Stimulated activated CD8-positive, alpha-beta memory T cell treated with anti-CD3 and anti-CD28 coated beads, Interleukin-7, amount 100 ng/mL, for 24 hours (primary cell): ENCODE data around the gene DGKI.

ENCODE experiments used
- DNase-seq: peaks from one replicate; pipeline ENCODE4 v3.0.0-alpha.2; 2020; ENCODE audit warnings: low read depth

Gene DGKI

DNA sequence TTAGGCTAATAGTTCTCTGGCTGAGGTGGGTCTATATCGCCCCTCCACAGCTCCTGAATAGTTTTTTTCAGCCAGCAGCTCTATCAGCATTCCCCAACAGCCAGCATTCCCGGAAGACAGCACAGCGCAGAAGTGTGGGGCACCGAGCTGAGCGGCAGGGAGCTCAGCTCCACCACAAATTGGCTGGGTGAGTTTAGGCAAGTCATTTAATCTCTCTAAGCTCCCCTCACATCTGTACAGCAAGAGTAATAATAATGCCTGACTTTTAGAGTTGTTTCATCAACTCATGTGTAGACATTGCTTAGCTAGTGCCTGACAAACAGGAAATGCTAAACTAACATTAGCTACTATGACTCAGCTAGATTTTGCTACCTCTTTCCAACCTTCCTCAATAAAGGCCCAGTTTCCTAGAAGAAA, 255.3 kb downstream of the DGKI start:
- DNase-seq = no peak

DNA sequence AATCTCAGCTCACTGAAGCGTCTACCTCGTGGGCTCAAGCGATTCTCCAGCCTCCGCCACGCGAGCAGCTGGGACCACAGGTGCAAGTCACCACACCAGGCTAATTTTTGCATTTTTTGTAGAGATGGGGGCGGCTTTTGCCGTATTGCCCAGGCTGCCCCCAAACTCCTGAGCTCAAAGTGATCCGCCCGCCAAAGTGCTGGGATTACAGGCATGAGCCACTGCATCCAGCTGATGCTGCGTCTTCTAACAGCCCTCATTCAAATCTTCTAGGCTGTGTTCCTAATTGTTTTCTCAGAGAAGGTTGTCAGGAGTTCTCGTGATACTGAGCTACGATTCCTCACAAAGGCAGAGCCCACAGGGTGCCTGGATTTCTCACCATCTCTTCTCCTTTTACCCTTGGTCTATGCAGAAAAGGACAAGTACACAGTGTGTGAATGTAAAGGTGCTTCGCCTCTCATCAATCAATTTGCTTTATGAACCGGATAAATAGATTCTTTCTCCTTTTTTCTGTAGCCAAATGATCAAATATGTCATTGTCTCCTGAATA, 255.9 kb downstream of the DGKI start:
- DNase-seq = no peak

DNA sequence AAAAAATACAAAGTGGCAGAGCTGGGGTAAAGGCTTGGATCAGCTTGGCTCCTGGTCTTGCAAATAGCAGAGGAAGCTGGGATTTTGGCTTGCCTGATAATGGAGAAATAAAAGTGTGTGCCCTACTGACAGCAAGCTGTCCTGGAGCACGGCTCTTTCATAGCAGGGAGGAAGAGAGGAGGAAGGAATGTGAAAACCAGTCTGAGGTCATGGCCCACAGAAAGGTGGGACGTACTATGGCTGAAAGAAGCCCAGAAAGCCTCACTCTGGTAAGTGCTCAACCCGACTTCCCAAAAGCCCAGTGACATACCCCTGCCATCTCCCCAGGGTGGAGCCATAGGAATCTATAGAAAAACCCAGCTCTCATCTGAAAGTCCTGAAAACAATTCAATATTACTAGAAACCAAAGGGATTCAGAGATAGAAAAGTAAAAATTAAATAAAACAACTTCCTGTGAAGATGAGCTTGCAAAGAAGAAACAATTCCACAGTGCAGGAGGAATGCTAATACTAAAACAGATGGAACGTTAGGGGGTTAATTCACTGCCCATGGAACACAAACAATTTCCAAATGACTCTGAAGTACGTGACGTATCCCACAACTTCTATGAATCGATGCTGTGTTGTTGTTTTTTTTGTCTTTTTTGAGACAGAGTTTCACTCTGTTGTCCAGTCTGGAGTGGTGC, 256.6 kb downstream of the DGKI start:
- no peak for DNase-seq

DNA sequence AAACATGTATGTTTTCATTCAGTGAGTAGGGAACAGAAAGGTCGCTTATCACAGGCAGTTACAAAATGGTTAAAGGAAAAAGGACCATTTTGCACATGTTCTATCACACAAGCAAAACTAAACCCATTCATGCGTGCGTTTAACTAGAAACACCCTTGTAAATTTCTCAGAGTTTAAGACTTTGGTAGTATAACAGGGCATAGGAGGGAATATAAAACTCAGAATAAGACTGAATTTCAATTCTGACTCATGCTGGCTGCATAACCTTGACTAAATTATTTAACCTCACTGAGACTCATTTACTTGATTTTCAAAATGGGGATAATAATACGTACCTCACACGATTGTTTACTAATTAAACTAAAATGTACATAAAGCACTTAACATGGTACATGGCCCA, 259.4 kb downstream of the DGKI start:
- DNase-seq = no peak

DNA sequence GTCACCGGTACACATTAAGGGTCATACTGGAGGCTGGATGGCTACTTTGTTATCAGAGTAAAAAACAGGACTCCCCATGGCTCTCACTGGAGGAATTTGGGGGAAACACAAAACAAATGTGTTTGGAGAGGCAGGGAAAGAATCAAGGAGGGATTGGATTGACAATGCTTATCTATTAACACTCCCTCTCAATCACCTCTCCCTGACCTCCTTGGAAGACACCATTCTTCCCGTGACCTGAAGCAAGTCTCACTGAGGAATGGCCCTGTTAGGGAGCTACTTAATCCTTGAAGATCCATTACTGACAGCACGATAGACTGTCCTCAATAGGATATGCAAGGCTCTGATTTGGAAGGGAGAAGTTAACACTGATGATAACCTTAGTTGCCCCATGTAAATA, 261.2 kb downstream of the DGKI start:
- no peak for DNase-seq

DNA sequence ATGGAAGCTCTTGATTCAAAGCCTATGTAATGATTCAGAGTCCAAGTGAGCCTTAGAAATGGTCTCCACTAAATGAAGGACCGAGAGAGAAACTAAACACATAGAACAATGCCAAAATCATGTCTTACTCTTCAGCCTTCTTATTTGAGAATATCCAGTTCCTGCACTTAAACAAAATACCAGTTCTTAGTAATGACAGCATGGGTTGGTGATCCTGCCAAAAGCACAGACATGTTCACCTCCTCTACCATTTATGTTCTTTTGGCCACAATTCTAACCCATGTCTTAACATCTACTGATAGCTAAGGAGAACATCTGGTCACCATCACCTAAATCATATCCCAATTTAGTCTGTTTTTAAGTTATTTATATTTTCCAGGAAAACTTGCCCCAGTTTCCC, 263.6 kb downstream of the DGKI start:
- DNase-seq = no peak

DNA sequence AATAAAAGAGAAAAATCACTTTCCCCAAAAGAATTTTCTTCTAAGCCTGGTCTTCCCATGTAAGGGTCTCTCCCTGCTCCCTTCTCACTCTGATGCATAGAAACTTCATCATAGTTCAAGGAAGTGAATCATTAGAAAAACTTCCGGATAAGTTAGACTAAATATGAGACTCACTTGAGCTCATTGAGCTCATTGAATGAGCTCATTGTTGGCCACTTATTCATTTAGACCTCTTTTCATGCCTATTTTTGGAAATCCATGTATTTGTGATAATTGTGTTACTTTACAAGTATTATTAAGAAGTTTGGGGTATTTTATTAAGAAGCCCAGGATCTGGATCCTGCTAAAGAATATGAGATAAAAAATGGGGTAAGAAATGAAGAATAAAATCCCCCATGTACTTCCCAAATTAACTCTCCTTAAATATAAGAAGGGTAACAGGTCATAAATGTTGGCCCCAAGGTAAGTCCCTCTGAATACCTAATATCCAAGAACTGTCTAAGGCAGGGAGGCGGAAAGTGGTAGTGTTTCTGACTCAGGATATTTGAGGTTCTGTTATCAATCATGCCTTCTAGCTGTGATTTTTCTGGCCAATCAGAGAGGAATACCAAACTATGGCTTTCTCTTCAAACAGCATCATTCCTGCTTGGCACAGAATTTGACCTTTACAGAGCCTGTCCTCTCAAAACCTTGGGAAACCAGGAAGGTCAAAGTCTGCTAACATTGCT, 266.7 kb downstream of the DGKI start:
- no peak for DNase-seq

DNA sequence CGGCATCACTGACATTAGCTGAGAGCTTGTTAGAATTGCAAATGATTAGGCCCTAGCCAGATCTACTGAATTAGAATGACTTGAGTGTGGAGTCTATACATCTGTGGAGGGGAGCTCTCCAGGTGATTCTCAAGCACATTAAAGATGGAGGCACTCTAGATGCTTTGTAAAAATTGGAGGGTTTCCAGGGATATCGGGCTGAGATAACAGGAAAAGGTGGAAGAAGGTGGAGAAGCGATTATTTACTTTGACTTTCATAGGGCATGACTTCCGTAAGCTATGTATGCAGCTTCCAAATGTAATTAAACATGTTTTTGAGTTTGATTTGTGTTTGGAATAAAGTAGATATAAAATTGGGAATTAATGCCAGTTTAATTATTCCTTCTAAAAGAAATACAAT, 268.2 kb downstream of the DGKI start:
- no peak for DNase-seq

DNA sequence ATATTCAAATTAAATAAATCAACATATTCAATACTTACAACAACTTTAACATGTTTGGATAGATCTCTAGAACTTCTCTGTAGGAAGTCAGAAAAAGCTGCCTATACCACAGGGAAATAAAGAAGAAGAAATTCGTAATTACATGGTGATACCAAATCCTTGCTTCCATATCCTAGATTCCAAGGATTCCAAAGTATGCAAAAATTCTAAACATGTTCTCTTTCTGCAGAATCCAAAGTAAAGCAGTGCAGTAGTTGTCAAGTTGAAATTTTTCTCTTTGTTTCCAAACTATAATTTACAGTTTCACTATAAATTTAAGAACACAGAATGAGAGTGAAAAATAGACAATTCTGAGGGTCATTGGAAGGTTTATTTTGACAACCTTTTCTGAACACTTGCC, 269.6 kb downstream of the DGKI start:
- no peak for DNase-seq

DNA sequence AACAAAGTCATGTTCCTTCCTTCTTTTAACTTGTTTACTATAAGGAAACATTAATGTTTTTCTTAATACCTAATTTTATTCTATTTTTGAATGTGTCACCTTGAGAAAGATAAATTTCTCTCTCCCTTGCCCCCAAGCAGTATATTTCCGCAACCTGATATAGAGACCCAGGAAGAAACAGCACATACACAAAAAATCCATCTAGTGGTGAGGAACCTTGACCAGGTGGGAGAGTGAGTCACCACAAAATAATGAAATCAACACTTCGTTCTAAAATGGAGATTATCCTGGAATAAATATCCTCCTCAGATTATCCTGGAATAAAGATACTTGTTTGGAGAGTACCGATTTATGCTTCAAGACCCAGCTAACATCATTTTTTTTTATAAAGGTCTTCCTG, 270.3 kb downstream of the DGKI start:
- no peak for DNase-seq

DNA sequence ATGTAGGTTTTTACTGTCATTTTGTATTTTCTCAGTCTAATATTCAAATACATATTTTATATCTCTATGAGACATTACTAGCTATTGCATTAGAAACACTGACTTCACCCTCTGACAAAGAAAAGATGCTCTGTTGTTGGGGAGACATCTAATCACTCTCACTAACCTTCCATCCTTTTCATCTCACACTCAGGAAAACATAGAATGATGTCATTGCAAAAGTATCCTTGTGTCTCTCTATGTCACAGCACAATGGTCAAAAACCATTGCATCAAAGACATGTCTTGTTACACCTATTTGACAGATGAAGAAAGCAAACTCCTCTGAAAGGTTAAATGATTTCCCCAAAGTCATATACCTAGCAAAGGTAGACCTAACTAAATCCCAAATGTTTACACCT, 272.0 kb downstream of the DGKI start:
- DNase-seq = no peak

DNA sequence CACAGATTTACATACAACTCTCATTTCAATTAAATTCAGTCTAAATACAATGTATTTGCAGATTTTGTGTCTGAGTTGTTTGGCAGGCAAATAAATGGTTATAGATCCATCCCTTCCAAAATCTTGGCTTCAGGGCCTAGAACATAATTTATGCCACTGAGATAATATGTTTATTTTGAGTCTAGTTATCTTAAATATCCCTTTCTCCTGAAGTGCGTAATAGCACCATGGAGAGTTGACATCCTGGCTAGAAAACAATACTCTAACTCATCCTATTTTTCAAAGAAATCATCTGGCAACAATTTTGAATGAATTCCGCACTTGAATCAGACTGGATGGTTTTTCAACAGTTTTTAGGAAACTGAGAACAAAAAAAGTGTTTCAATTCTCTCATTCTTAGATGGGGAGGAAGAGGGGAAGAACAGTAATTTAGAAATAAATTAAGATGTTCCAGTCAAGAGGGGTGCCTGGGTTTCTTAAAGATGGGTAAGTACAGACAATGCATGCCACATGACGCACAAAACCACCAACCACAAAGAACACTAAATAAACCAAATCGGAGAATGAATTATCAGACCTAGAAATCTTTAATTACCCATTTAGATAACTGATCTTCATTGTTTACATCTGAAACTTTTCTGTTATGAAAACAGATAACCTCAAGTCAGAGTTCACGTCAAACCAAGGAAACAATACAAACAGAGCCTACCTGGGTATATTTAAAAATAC, 274.6 kb downstream of the DGKI start:
- DNase-seq = no peak

DNA sequence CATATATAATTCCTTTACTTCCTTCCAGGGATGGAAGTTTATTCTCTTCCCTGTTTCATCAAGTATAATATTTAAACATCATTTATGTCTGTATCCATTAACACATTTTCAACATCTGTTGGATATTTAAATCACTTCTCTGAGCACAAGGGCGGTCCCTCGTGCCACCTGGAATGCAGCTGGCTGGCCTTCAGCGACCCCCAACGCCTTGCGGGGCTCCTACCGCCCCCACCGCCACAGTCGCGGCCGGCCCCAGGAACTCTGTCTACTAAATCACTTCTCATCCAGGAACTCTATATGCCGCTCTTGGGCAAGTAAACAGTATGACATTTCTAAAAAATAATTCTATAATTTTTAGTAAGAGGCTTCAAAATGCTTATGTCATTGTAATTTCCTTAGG, 282.1 kb downstream of the DGKI start:
- DNase-seq = no peak

DNA sequence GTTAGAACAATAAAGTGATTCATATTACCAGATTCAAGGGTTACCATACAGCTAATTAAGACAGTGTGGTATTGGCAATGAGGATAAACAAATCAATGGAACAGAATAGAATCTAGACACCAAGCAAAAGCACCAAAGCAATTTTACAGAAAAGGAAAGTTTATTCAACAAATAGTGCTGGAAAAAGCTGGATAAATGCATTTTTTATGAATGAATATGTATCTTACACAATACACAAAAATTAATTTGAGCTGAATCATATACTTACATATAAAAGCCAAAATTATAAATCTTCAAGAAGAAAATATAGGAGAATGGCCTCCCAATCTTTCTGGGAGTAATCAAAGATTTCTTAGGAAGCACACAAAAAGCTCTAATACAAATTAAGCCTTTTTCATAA, 282.8 kb downstream of the DGKI start:
- no peak for DNase-seq

DNA sequence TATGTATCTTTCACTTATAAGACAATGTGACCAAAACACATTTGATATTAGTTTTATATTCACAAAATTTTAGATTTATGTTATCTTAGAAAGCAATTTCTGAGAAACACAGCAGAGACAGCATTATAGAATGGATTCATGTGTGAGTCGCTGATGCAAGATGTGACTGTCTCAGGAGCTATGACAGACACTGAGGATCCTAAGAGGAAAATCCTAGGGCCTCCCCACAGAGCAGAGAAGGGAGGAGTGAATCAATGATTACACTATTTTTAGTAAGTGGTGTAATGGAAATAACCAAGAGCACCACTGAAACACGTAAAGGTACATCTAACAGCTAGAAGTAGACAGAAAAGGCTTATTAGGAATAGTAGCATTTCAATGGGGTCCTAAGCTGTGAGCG, 299.3 kb downstream of the DGKI start:
- DNase-seq = no peak

DNA sequence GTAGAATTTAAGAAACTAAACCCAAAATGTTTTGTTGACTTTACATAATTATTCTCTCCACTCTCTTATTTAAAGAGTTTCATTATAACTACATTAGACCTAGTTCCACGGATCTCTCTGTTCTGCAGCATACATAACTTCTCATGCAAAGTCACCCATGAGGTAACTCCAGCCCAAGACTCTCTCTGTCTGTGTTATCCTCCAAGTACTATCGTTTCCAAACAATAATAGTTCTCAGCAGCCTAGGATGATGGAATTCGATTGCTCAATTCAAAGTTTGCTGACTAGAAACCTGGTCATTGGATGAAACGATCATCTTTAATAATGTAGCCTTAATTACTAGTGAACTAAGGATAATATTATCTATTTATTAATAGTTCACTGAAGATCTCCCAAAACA, 300.1 kb downstream of the DGKI start:
- no peak for DNase-seq

DNA sequence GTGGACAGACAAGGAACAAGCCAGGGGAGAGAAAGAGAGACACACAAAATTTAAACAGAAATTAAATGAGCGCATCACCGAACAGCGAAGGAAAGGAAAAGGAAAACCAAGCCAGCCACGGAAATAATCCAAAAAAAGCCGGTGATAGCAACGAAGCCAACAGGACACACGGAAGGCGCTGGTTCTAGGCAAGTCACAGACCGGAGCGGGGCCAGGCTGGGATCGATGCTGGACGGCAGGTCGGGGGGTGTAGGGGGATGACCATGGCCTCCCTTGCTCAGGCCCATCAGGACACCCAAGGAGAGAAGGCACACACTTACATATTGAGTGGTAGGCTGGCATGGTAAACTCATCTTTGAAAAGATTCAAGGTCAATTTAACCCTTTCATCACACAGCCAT, 300.8 kb downstream of the DGKI start:
- no peak for DNase-seq

DNA sequence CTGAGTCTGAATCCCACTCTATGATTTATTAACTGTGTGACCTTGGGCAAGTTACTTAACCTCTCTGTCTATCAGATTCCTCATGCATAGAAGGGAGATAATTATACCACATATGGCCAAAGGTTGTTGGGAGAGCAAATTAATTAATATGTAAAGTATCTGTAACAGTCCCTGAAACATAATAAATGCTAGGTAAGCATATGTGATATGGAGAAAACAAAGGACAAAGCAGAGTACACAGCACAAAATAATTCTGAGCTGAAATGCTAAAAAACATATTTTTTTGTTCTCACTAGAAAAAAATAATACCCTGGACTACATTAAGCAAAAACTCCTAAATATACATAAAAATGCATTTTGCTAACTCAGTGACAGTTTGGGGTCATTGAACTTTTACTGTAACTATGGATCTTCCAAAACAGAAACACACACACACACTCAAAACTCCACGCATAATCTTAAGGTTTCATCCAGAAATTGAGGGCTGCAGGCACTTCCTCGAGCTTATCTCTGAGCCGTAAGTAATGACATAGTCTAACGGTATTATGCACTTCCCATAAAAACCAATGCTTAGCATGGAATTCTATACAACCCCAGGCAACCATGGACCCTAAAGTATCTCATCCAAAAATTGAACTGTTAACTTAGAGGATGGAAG, 301.6 kb downstream of the DGKI start:
- DNase-seq = no peak

DNA sequence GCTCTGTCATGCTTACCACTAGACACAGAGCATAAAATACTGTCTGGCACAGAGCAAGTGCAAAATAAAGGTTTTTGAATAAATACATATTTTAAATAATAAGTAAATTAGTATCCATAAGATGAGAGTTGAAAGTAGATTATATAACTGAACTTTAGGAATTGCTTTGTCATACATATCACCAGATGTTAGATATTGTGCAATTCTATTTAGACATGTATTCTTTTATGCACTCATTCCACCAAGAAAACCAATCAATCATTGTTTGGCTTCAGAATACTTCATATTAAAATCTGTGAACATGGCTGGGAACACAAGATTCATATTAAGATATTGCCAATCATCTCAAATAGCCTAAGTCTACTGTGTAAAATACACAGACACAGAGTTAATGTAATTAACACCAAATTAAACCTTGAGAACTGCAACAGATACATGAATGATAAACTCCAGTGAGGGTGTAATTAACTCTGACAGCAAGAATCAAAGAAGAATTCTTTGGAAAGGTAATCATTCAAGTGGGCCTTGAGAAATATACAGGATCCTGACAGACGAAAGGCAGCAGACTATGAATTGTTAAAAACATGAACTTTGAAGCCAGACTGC, 302.2 kb downstream of the DGKI start:
- DNase-seq = no peak

DNA sequence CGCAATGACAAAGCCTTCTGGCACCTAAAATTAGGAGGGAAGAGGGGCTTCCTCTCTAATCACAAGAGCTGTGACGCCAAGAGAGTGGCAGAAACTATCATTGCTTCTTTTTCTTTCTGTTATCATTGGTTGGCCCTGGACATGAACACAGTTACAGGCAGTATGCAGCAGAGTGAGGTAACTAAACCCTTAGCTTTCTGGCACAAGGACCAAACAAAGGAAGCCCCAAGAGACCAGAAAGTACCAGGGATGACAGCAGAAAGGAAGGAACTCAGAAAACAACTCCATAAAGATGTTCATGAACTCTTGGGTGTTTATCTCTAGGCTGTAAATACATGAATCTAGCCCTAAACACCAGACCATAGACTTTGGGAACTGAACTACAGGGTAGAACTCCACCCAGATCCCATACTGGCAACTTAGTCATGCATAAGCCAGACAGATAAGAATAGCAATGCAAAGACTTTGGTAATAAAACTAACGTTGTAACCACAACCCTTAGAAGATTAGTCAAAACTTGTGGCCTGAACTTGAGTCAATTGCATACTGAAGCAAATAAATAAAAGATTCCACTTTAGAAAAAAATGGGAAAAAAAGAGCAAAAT, 307.6 kb downstream of the DGKI start:
- no peak for DNase-seq

DNA sequence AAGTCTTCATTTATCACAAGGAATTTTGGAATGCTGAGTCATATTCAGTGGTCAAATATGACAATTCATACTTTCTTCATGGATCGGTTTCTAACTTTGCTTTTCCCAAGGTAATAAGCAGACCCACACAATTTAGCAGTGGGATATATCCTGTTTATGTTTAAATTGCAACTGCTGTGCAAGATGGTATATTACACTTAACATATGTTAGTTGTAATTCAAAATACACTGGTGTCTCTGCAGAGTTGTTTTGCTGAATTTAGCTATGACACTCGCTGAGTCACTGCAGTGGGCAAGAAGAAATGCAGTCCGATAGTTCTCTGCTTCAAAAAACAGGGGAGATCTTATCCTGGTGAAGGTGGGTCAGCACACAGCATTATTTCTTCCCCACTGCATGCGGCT, 308.4 kb downstream of the DGKI start:
- DNase-seq = no peak

DNA sequence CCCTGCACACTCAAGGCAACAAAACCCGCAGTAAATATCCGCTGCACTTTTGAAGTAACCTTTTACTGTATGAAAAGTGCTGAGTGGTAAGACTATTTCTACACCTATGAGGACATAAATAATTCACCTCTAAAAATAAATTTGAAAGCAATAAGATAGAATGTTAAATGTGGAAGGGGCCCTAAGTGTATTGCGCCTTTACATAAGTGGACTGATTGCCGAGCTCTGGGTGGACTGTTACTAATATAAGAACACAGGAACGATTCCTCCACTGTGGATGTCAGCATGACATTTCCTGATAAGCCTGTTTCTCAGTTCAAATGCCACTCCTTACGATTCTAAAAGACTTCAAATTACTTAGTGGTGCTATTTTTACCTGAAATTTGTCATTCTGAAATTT, 311.2 kb downstream of the DGKI start:
- no peak for DNase-seq
